Gastroesophageal sphincter (tissue), 4 donors: ENCODE results near the gene RAB38. TPM values are rescaled to one million over a fixed set of nuclear protein-coding genes. Genes with fewer than 3 reads are reported as not detected.

ENCODE experiments used
- ATAC-seq: fragments of 150-250 bp; one replicate; pipeline ENCODE4 v1.9.1; 2016; ENCODE audit warnings: mild to moderate bottlenecking, moderate library complexity
- H3K27ac ChIP-seq, 4 donors: fragments of 200-600 bp; sonication (generic) in 3 of 4; 1 replicate in 3 of 4; 2 replicates in 1 of 4; pipeline ENCODE4 v1.5.1; 2016 to 2019
- H3K27me3 ChIP-seq: fragments of 200-600 bp; sonication (generic); one replicate; pipeline ENCODE4 v1.5.1; 2019
- H3K36me3 ChIP-seq, 2 donors: fragments of 200-600 bp; sonication (generic); one replicate each; pipeline ENCODE4 v1.5.1; 2019; ENCODE audit warnings: control low read depth in 1 of 2
- H3K4me1 ChIP-seq, 3 donors: fragments of 200-600 bp; sonication (generic); 1 replicate in 2 of 3; 2 replicates in 1 of 3; pipeline ENCODE4 v1.5.1; 2016 to 2019; ENCODE audit warnings: control low read depth in 2 of 3
- H3K4me3 ChIP-seq, 2 donors: fragments of 200-600 bp; sonication (generic); one replicate each; pipeline ENCODE4 v1.5.1; 2019; ENCODE audit warnings: mild to moderate bottlenecking in 1 of 2, moderate library complexity in 1 of 2
- H3K9me3 ChIP-seq, 3 donors: fragments of 200-600 bp; sonication (generic); one replicate each; pipeline ENCODE4 v1.5.1; 2017 to 2019; ENCODE audit warnings: control low read depth in 2 of 3
- EP300 ChIP-seq: sonication (generic); formaldehyde crosslinking; IDR thresholded peaks from one replicate; pipeline ENCODE4 v1.6.1; 2017; ENCODE audit warnings: antibody characterized with exemption, mild to moderate bottlenecking
- POLR2A ChIP-seq, 2 donors: fragments of 450-650 bp; IDR thresholded peaks; one replicate each; pipeline ENCODE4 v1.6.1; 2017; ENCODE audit warnings: antibody characterized with exemption in 2 of 2, mild to moderate bottlenecking in 2 of 2, moderate library complexity in 1 of 2
- POLR2AphosphoS5 ChIP-seq: sonication (generic); formaldehyde crosslinking; IDR thresholded peaks from one replicate; pipeline ENCODE4 v1.6.1; 2017; ENCODE audit warnings: antibody characterized with exemption
- WGBS, 2 donors: methylation state at CpG; one replicate each; pipeline ENCODE4 v1.1.5; 2018; ENCODE audit warnings: low coverage in 1 of 2; 5-methylcytosine and 5-hydroxymethylcytosine counted together
- total RNA-seq, 4 donors: library from RNA; depleted of rRNA; stranded (reverse); fragments of >200 nt; gene quantifications; one replicate each; pipeline ENCODE4 v1.1.0, GENCODE V29; 2016
- TF ChIP-seq, protein P1 (sequence below), 4 experiments: fragments of 200-600 bp in 2 of 4; fragments of 450-650 bp in 2 of 4; sonication (generic) in 1 of 4; IDR thresholded peaks; one replicate each; pipeline ENCODE4 v1.5.1; 2017 to 2019; ENCODE audit warnings: antibody characterized with exemption in 4 of 4, mild to moderate bottlenecking in 2 of 4, moderate library complexity in 2 of 4

RAB38 gene
- total RNA-seq, 4 donors from 2014 or later: 1.2 to 4.6 (median 1.6) TPM; not detected in 1

DNA sequence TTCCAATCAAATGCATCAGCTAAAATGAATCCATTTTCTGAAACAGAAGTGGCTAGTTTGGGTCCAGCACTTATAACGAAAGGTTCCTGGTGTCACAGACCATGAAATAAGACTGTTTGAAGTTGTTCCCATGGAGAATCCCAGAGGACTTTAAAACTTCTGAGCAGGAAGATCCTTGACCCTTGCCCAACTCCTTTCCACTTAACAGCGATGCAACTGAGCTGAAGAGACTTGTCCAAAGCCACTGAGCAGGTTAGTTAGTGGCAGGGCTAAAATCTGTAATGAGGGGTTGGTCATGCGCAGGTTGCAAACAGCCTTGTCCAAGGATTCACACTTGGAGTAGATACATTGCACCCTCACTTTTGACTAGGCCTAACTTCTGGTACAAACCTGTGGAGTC lies 1.3 kb downstream of the RAB38 start:
- TF ChIP-seq POLR2A (IDR thresholded peaks at IDR 0.05): no peak
- TF ChIP-seq, protein P1, sequence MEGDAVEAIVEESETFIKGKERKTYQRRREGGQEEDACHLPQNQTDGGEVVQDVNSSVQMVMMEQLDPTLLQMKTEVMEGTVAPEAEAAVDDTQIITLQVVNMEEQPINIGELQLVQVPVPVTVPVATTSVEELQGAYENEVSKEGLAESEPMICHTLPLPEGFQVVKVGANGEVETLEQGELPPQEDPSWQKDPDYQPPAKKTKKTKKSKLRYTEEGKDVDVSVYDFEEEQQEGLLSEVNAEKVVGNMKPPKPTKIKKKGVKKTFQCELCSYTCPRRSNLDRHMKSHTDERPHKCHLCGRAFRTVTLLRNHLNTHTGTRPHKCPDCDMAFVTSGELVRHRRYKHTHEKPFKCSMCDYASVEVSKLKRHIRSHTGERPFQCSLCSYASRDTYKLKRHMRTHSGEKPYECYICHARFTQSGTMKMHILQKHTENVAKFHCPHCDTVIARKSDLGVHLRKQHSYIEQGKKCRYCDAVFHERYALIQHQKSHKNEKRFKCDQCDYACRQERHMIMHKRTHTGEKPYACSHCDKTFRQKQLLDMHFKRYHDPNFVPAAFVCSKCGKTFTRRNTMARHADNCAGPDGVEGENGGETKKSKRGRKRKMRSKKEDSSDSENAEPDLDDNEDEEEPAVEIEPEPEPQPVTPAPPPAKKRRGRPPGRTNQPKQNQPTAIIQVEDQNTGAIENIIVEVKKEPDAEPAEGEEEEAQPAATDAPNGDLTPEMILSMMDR (IDR thresholded peaks at IDR 0.05): no peak
- peak overlapping the region in 1 of 4 donors; percentile 66 for H3K27ac ChIP-seq
- H3K9me3 ChIP-seq: no peaks in the 10 kb centered on the region
- H3K36me3 ChIP-seq: no peaks in the 10 kb centered on the region
- H3K4me1 ChIP-seq: peaks cover 0 to 28% (median 0%) of the 10 kb centered on the region in 3 donors
- H3K27me3 ChIP-seq: no peaks in the 10 kb centered on the region
- no peak overlapping the region for H3K4me3 ChIP-seq
- WGBS, 2 donors: 85 to 86% methylated on average over 1 to 3 of the region's 3 CpGs
- ATAC-seq: no peak

DNA sequence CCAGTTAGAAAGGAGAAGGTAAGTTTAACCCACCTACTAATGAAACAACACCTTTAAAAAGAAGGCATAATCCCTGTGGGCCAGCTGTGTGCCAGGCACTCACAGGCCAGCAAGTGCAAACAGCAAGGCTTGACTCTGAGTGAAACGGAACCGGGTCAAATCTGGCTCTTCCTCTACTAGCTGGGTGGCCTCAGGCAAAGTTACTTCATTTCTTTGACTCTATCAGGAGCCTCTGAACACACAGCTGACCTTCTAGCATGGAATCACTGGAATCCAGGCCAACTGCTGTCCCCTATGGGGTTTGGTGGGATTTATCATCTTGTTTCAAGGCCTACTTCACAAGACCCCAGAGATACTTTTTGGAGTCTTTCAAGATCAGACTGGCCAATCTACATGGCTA lies 3.3 kb downstream of the RAB38 start:
- Histone ChIP-seq H3K4me3 (no peak overlapping the region), H3K27ac (no peak overlapping the region), H3K9me3 (no peaks in the 10 kb centered on the region), H3K4me1 (peaks cover 0 to 28% (median 0%) of the 10 kb centered on the region in 3 donors), H3K36me3 (no peaks in the 10 kb centered on the region), H3K27me3 (no peaks in the 10 kb centered on the region)
- WGBS, 2 donors: 67 to 86% methylated on average over 2 of the region's 2 CpGs
- ATAC-seq: no peak
- TF ChIP-seq, protein P1 (IDR thresholded peaks at IDR 0.05): no peak
- TF ChIP-seq POLR2AphosphoS5: no peak
- no peak for TF ChIP-seq EP300
- TF ChIP-seq POLR2A (IDR thresholded peaks at IDR 0.05): no peak

DNA sequence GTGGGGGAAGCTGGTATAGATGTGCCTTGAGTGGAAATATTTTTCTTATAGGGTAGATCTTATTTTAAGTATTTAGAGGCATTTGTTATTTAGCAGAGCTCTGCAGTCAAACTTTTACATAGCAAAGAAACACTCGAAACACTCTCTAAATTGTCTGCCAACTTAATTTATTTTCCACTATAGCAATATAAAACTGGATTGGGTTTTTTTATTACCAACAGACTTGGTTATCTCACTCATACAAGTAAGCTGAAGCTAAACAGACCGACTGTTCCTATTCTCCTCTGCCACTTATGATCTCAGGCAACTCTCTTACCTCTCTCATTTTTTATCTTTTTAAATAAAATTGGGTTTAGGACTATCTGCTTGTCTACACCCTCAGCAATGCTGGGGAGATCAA lies 4.6 kb downstream of the RAB38 start:
- H3K36me3 ChIP-seq: no peaks in the 10 kb centered on the region
- H3K27me3 ChIP-seq: no peaks in the 10 kb centered on the region
- TF ChIP-seq EP300 (no peak), POLR2A (IDR thresholded peaks at IDR 0.05) (no peak), POLR2AphosphoS5 (no peak)
- TF ChIP-seq, protein P1 (IDR thresholded peaks at IDR 0.05): no peak
- H3K27ac ChIP-seq: no peak overlapping the region
- H3K4me1 ChIP-seq: peaks cover 0 to 24% (median 0%) of the 10 kb centered on the region in 3 donors
- no peak for ATAC-seq
- 81 to 100% methylated on average over 2 of the region's 2 CpGs for WGBS, 2 donors
- H3K4me3 ChIP-seq: no peak overlapping the region
- H3K9me3 ChIP-seq: no peaks in the 10 kb centered on the region

DNA sequence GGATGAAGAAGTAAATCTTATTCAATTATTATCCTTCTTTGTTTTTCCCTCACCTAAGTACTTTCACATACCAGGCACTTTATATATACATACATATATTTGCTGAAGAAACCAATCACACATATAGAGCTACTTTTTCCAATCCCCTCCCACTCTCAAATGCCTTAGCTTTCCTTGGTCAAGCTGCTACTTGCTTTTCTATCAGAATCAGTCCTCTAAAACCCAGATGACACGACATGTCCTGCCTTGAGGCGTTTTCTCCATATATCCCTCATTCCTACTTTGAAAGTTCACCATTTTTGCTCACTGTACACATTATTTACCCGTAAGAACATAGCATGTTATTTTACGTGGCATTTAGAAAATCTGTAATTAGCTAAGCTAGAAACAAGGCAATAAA lies 5.4 kb downstream of the RAB38 start:
- ATAC-seq: no peak
- 95% methylated on average over 4 of the region's 4 CpGs; no CpG with 5 or more reads in 1 of the 2 donors for WGBS, 2 donors
- no peak overlapping the region for H3K27ac ChIP-seq
- TF ChIP-seq EP300 (no peak), POLR2AphosphoS5 (no peak), POLR2A (IDR thresholded peaks at IDR 0.05) (no peak)
- TF ChIP-seq, protein P1 (IDR thresholded peaks at IDR 0.05): no peak
- H3K4me3 ChIP-seq: no peak overlapping the region
- H3K36me3 ChIP-seq: no peaks in the 10 kb centered on the region
- no peaks in the 10 kb centered on the region for H3K27me3 ChIP-seq
- peaks cover 0 to 16% (median 0%) of the 10 kb centered on the region in 3 donors for H3K4me1 ChIP-seq
- H3K9me3 ChIP-seq: no peaks in the 10 kb centered on the region

DNA sequence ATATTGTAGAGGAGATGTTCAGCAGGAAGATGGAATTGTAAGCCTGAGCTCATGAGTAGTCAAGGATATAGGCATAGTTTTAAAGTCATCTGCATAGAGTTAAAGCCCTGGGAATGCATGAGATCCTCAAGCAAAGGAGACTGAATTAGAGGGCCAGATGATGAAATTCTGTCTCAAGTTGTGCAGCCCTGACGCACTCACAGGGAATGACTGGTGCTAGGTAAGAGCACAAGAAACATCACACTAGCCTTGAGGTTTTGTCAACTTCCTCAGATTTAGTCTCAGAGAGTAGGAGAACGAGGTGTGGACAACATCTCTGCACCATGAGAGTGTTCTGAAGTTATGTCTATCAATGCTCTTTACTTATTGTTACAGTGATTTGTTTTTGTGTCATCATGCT lies 5.8 kb downstream of the RAB38 start:
- ATAC-seq: no peak
- Histone ChIP-seq H3K36me3 (no peaks in the 10 kb centered on the region), H3K4me3 (no peak overlapping the region), H3K27ac (no peak overlapping the region), H3K27me3 (no peaks in the 10 kb centered on the region), H3K9me3 (no peaks in the 10 kb centered on the region), H3K4me1 (peaks cover 0 to 12% (median 0%) of the 10 kb centered on the region in 3 donors)
- WGBS, 2 donors: 88 to 90% methylated on average over 2 of the region's 2 CpGs
- TF ChIP-seq POLR2AphosphoS5 (no peak), EP300 (no peak), POLR2A (IDR thresholded peaks at IDR 0.05) (no peak)
- TF ChIP-seq, protein P1 (IDR thresholded peaks at IDR 0.05): no peak
